Omental fat pad (tissue), 4 donors: ENCODE measurements around the gene DNAJB14. TPM values are rescaled to one million over a fixed set of nuclear protein-coding genes. Genes with fewer than 3 reads are reported as not detected.

Source experiments
- ATAC-seq: fragments of 150-250 bp; one replicate; pipeline ENCODE4 v1.9.1; 2016; ENCODE audit warnings: mild to moderate bottlenecking, moderate library complexity; ENCODE audit not compliant: low FRiP score
- DNase-seq: peaks from one replicate; pipeline ENCODE4 v3.0.0-alpha.2; 2019; ENCODE audit warnings: low spot score
- CTCF ChIP-seq, 3 donors: fragments of 450-650 bp; IDR thresholded peaks; one replicate each; pipeline ENCODE4 v1.5.1; 2016 to 2017; ENCODE audit warnings: antibody characterized with exemption in 3 of 3, mild to moderate bottlenecking in 3 of 3, moderate library complexity in 2 of 3
- total RNA-seq, 4 donors: library from RNA; depleted of rRNA; stranded (reverse); fragments of >200 nt; gene quantifications; one replicate each; pipeline ENCODE4 v1.1.0, GENCODE V29; 2016

DNAJB14 gene
- total RNA-seq, 4 donors from 2014 or later, result 27.7 to 45.2 (median 32.6) TPM

GRCh38 chr4:99872570-99872969, 73.8 kb downstream of the DNAJB14 start:
- no peak for DNase-seq
- no peak for TF ChIP-seq CTCF (IDR thresholded peaks at IDR 0.05)
- no peak for ATAC-seq

GRCh38 chr4:99868126-99868596, 78.3 kb downstream of the DNAJB14 start:
- no peak for TF ChIP-seq CTCF (IDR thresholded peaks at IDR 0.05)
- DNase-seq, result no peak
- no peak for ATAC-seq

GRCh38 chr4:99863804-99864203, 82.6 kb downstream of the DNAJB14 start:
- ATAC-seq, result no peak
- TF ChIP-seq CTCF (IDR thresholded peaks at IDR 0.05), result no peak
- DNase-seq, result no peak

- DNase-seq (no peak), ATAC-seq (no peak)
- TF ChIP-seq CTCF (IDR thresholded peaks at IDR 0.05), result no peak
Measured at GRCh38 chr4:99861120-99861905, 85.1 kb downstream of the DNAJB14 start.

GRCh38 chr4:99860521-99860920, 85.9 kb downstream of the DNAJB14 start:
- TF ChIP-seq CTCF (IDR thresholded peaks at IDR 0.05), result no peak
- DNase-seq (no peak), ATAC-seq (no peak)

GRCh38 chr4:99859618-99860017, 86.8 kb downstream of the DNAJB14 start:
- ATAC-seq (no peak), DNase-seq (no peak)
- TF ChIP-seq CTCF (IDR thresholded peaks at IDR 0.05), result no peak

- no peak for DNase-seq
- no peak for TF ChIP-seq CTCF (IDR thresholded peaks at IDR 0.05)
- no peak for ATAC-seq
Measured at GRCh38 chr4:99857307-99857706, 89.1 kb downstream of the DNAJB14 start.
